CD4-positive, CD25-positive, alpha-beta regulatory T cell (primary cell): ENCODE results near the gene KIAA0319L. TPM values are rescaled to one million over a fixed set of nuclear protein-coding genes. Genes with fewer than 3 reads are reported as not detected.
A peak's percentile ranks its signal among the peaks of the same experiment; 100 is the strongest.

Experiments
- ATAC-seq, 2 donors: fragments of 150-1000 bp; cut with Tn5 transposase; one replicate each; pipeline ENCODE4 v1.10.0; 2021; ENCODE audit warnings: low read depth in 2 of 2, moderate number of reproducible peaks in 2 of 2, moderate library complexity in 1 of 2
- DNase-seq, 3 donors: peaks; one replicate each; pipeline versions ENCODE4 v3.0.0 to v3.0.0-alpha.2; 2012 to 2022; ENCODE audit warnings: mixed read lengths in 1 of 3
- H3K27ac ChIP-seq: one replicate; pipeline ENCODE4 v1.7.0; 2013; ENCODE audit warnings: mild to moderate bottlenecking, low read length; ENCODE audit not compliant: insufficient read depth, poor library complexity, severe bottlenecking
- H3K27me3 ChIP-seq: one replicate; pipeline ENCODE4 v1.7.0; 2013; ENCODE audit warnings: low read length; ENCODE audit not compliant: control insufficient read depth, insufficient read depth
- H3K36me3 ChIP-seq: one replicate; pipeline ENCODE4 v1.7.0; 2013; ENCODE audit warnings: mild to moderate bottlenecking, low read length, moderate library complexity; ENCODE audit not compliant: control insufficient read depth, insufficient read depth
- H3K4me1 ChIP-seq: 2 replicates; pipeline ENCODE4 v1.7.0; 2013; ENCODE audit warnings: mild to moderate bottlenecking, low read length; ENCODE audit not compliant: insufficient read depth, control insufficient read depth, poor library complexity, severe bottlenecking
- H3K4me3 ChIP-seq: one replicate; pipeline ENCODE4 v1.7.0; 2013; ENCODE audit warnings: low read depth, mild to moderate bottlenecking, low read length, moderate library complexity
- H3K9me3 ChIP-seq, 2 experiments: 1 replicate in 1 of 2; 2 replicates in 1 of 2; pipeline ENCODE4 v1.7.0; 2013; ENCODE audit warnings: low read length in 2 of 2, mild to moderate bottlenecking in 1 of 2, moderate library complexity in 1 of 2; ENCODE audit not compliant: control insufficient read depth in 2 of 2
- H3K27ac Mint-ChIP-seq, 3 donors: one replicate each; pipeline ENCODE4 v1.8.0; 2020 to 2022; ENCODE audit warnings: mild to moderate bottlenecking in 3 of 3, mixed read lengths in 3 of 3, moderate library complexity in 2 of 3
- H3K27me3 Mint-ChIP-seq: one replicate; pipeline ENCODE4 v1.8.0; 2022; ENCODE audit warnings: mild to moderate bottlenecking, mixed read lengths
- H3K36me3 Mint-ChIP-seq: one replicate; pipeline ENCODE4 v1.8.0; 2020; ENCODE audit warnings: mixed read lengths
- H3K4me1 Mint-ChIP-seq, 4 donors: one replicate each; pipeline ENCODE4 v1.8.0; 2020 to 2022; ENCODE audit warnings: mixed read lengths in 4 of 4, mild to moderate bottlenecking in 1 of 4
- H3K4me3 Mint-ChIP-seq, 4 donors: one replicate each; pipeline ENCODE4 v1.8.0; 2020 to 2022; ENCODE audit warnings: mild to moderate bottlenecking in 4 of 4, mixed read lengths in 4 of 4, moderate library complexity in 3 of 4
- H3K9me3 Mint-ChIP-seq, 7 donors: one replicate each; pipeline ENCODE4 v1.8.0; 2020 to 2022; ENCODE audit warnings: mixed read lengths in 7 of 7, mild to moderate bottlenecking in 3 of 7, moderate library complexity in 2 of 7
- polyA plus RNA-seq, 4 donors: library from polyadenylated mRNA; unstranded; fragments of 300-500 nt; fragmentation: Illumina TruSeq; gene quantifications; one replicate each; pipeline ENCODE4 v1.2.3, GENCODE V29; 2021
- total RNA-seq: library from RNA; stranded (reverse); gene quantifications from one replicate; pipeline ENCODE4 v1.2.3, GENCODE V29; 2022

KIAA0319L gene
- total and polyA plus RNA-seq, 5 donors from 2014 or later: 16.2 to 72.4 (median 17.6) TPM

- Mint-ChIP-seq H3K27me3 (no peaks in the 10 kb centered on the region), H3K4me1 (peaks cover 38 to 85% (median 59%) of the 10 kb centered on the region in 4 donors), H3K36me3 (peaks cover 8% of the 10 kb centered on the region), H3K27ac (peak overlapping the region; percentile 33 to 96 (median 89)), H3K4me3 (peak overlapping the region; percentile 26 to 62 (median 40)), H3K9me3 (no peaks in the 10 kb centered on the region)
- Histone ChIP-seq H3K4me3 (no peak overlapping the region), H3K27me3 (no peaks in the 10 kb centered on the region), H3K9me3 (no peaks in the 10 kb centered on the region), H3K4me1 (peaks cover 33% of the 10 kb centered on the region), H3K27ac (no peak overlapping the region), H3K36me3 (peaks cover 11% of the 10 kb centered on the region)
- DNase-seq (no peak), ATAC-seq (no peak)
Measured at GRCh38 chr1:35537806-35538205, 19.4 kb downstream of the KIAA0319L start.

GRCh38 chr1:35536556-35537162 is 20.5 kb downstream of the KIAA0319L start:
- H3K9me3 ChIP-seq: no peaks in the 10 kb centered on the region
- H3K4me3 ChIP-seq: no peak overlapping the region
- Mint-ChIP-seq H3K27me3 (no peaks in the 10 kb centered on the region), H3K36me3 (peaks cover 8% of the 10 kb centered on the region), H3K9me3 (no peaks in the 10 kb centered on the region), H3K27ac (peak overlapping the region in 1 of 3 donors; percentile 96), H3K4me3 (peak overlapping the region in 3 of 4 donors; percentile 5 to 62 (median 15)), H3K4me1 (peaks cover 31 to 73% (median 55%) of the 10 kb centered on the region in 4 donors)
- H3K36me3 ChIP-seq: peaks cover 13% of the 10 kb centered on the region
- ATAC-seq (no peak), DNase-seq (no peak)
- H3K27me3 ChIP-seq: no peaks in the 10 kb centered on the region
- no peak overlapping the region for H3K27ac ChIP-seq
- H3K4me1 ChIP-seq: peaks cover 29% of the 10 kb centered on the region

GRCh38 chr1:35535243-35535642 is 22.0 kb downstream of the KIAA0319L start:
- H3K36me3 Mint-ChIP-seq: peaks cover 12% of the 10 kb centered on the region

GRCh38 chr1:35533586-35533985 is 23.6 kb downstream of the KIAA0319L start:
- Mint-ChIP-seq H3K4me3 (no peak overlapping the region), H3K27ac (no peak overlapping the region), H3K9me3 (peaks cover 0 to 10% (median 5%) of the 10 kb centered on the region in 7 donors), H3K36me3 (peaks cover 22% of the 10 kb centered on the region), H3K4me1 (peaks cover 27 to 46% (median 32%) of the 10 kb centered on the region in 4 donors), H3K27me3 (no peaks in the 10 kb centered on the region)
- Histone ChIP-seq H3K27ac (no peak overlapping the region), H3K36me3 (peaks cover 24% of the 10 kb centered on the region), H3K9me3 (no peaks in the 10 kb centered on the region), H3K27me3 (no peaks in the 10 kb centered on the region), H3K4me1 (peaks cover 13% of the 10 kb centered on the region), H3K4me3 (no peak overlapping the region)
- DNase-seq: no peak
- no peak for ATAC-seq

More at GRCh38 chr1:35535243-35535642, 22.0 kb downstream of the KIAA0319L start:
- H3K27me3 ChIP-seq: no peaks in the 10 kb centered on the region
- H3K36me3 ChIP-seq: peaks cover 23% of the 10 kb centered on the region
- Mint-ChIP-seq H3K4me3 (no peak overlapping the region), H3K27ac (peak overlapping the region in 1 of 3 donors; percentile 79), H3K4me1 (peaks cover 36 to 63% (median 47%) of the 10 kb centered on the region in 4 donors), H3K27me3 (no peaks in the 10 kb centered on the region), H3K9me3 (peaks cover 0 to 4% (median 3%) of the 10 kb centered on the region in 7 donors)
- H3K9me3 ChIP-seq: no peaks in the 10 kb centered on the region
- H3K27ac ChIP-seq: no peak overlapping the region
- no peak overlapping the region for H3K4me3 ChIP-seq
- ATAC-seq (no peak), DNase-seq (no peak)
- peaks cover 29% of the 10 kb centered on the region for H3K4me1 ChIP-seq

GRCh38 chr1:35532497-35533223 is 24.5 kb downstream of the KIAA0319L start:
- DNase-seq (no peak), ATAC-seq (no peak)
- Histone ChIP-seq H3K9me3 (no peaks in the 10 kb centered on the region), H3K4me3 (no peak overlapping the region), H3K4me1 (peaks cover 4% of the 10 kb centered on the region), H3K27me3 (no peaks in the 10 kb centered on the region), H3K27ac (no peak overlapping the region), H3K36me3 (peaks cover 24% of the 10 kb centered on the region)
- peaks cover 22% of the 10 kb centered on the region for H3K36me3 Mint-ChIP-seq
- H3K4me1 Mint-ChIP-seq: peaks cover 22 to 38% (median 29%) of the 10 kb centered on the region in 4 donors
- H3K9me3 Mint-ChIP-seq: peaks cover 4 to 11% (median 5%) of the 10 kb centered on the region in 7 donors
- no peak overlapping the region for H3K27ac Mint-ChIP-seq
- no peaks in the 10 kb centered on the region for H3K27me3 Mint-ChIP-seq
- H3K4me3 Mint-ChIP-seq: no peak overlapping the region

GRCh38 chr1:35531368-35531767 is 25.8 kb downstream of the KIAA0319L start:
- Histone ChIP-seq H3K4me1 (peaks cover 3% of the 10 kb centered on the region), H3K27ac (no peak overlapping the region), H3K4me3 (no peak overlapping the region), H3K27me3 (no peaks in the 10 kb centered on the region), H3K9me3 (no peaks in the 10 kb centered on the region), H3K36me3 (peaks cover 24% of the 10 kb centered on the region)
- Mint-ChIP-seq H3K4me3 (no peak overlapping the region), H3K27ac (no peak overlapping the region), H3K4me1 (peaks cover 14 to 27% (median 20%) of the 10 kb centered on the region in 4 donors), H3K27me3 (no peaks in the 10 kb centered on the region), H3K36me3 (peaks cover 29% of the 10 kb centered on the region), H3K9me3 (peaks cover 4 to 16% (median 6%) of the 10 kb centered on the region in 7 donors)
- DNase-seq: no peak
- no peak for ATAC-seq

GRCh38 chr1:35530946-35531345 is 26.3 kb downstream of the KIAA0319L start:
- peaks cover 14 to 24% (median 19%) of the 10 kb centered on the region in 4 donors for H3K4me1 Mint-ChIP-seq
- no peak overlapping the region for H3K27ac Mint-ChIP-seq
- H3K36me3 ChIP-seq: peaks cover 24% of the 10 kb centered on the region
- DNase-seq (no peak), ATAC-seq (no peak)
- H3K27ac ChIP-seq: no peak overlapping the region
- no peak overlapping the region for H3K4me3 ChIP-seq
- H3K9me3 ChIP-seq: no peaks in the 10 kb centered on the region
- peaks cover 29% of the 10 kb centered on the region for H3K36me3 Mint-ChIP-seq
- no peaks in the 10 kb centered on the region for H3K27me3 ChIP-seq
- no peak overlapping the region for H3K4me3 Mint-ChIP-seq
- peaks cover 4 to 16% (median 6%) of the 10 kb centered on the region in 7 donors for H3K9me3 Mint-ChIP-seq
- peaks cover 3% of the 10 kb centered on the region for H3K4me1 ChIP-seq
- H3K27me3 Mint-ChIP-seq: no peaks in the 10 kb centered on the region
